Trophoblast cell (in vitro differentiated cells and primary cell): ENCODE data around the gene PXDC1.
"Not testable (repeated sequence)": the region's sequence is repeated elsewhere in the genome, so short reads cannot be mapped to it uniquely, and the experiment has no call there.

Source experiments
- DNase-seq, 2 donors: peaks; one replicate each; pipeline ENCODE4 v3.0.0-alpha.2; 2016
- H2AFZ ChIP-seq: 2 replicates; pipeline ENCODE4 v1.6.1; 2013; ENCODE audit warnings: low read length, moderate library complexity, mild to moderate bottlenecking; ENCODE audit not compliant: insufficient read depth, poor library complexity
- H2AK5ac ChIP-seq: 2 replicates; pipeline ENCODE4 v1.6.1; 2013; ENCODE audit warnings: mild to moderate bottlenecking, low read length
- H2BK120ac ChIP-seq: 2 replicates; pipeline ENCODE4 v1.6.1; 2013; ENCODE audit warnings: low read length, mild to moderate bottlenecking, moderate library complexity; ENCODE audit not compliant: insufficient read depth, poor library complexity
- H2BK12ac ChIP-seq: 2 replicates; pipeline ENCODE4 v1.6.1; 2013; ENCODE audit warnings: mild to moderate bottlenecking, low read length, moderate library complexity
- H2BK5ac ChIP-seq: 2 replicates; pipeline ENCODE4 v1.6.1; 2013; ENCODE audit warnings: low read length, low read depth, moderate library complexity, mild to moderate bottlenecking; ENCODE audit not compliant: poor library complexity
- H3K14ac ChIP-seq: 2 replicates; pipeline ENCODE4 v1.6.1; 2013; ENCODE audit warnings: mild to moderate bottlenecking, low read length
- H3K18ac ChIP-seq: 2 replicates; pipeline ENCODE4 v1.6.1; 2013; ENCODE audit warnings: mild to moderate bottlenecking, low read length
- H3K23ac ChIP-seq: 2 replicates; pipeline ENCODE4 v1.6.1; 2013; ENCODE audit warnings: low read length
- H3K27ac ChIP-seq: 2 replicates; pipeline ENCODE4 v1.5.1; 2013; ENCODE audit warnings: low read depth, mild to moderate bottlenecking, inconsistent platforms, low read length, moderate library complexity
- H3K27me3 ChIP-seq: 2 replicates; pipeline ENCODE4 v1.6.1; 2013; ENCODE audit warnings: inconsistent platforms, mild to moderate bottlenecking, low read length, moderate library complexity; ENCODE audit not compliant: insufficient read depth
- H3K36me3 ChIP-seq, 2 experiments: 1 replicate in 1 of 2; 2 replicates in 1 of 2; pipeline ENCODE4 v1.6.1; 2013; ENCODE audit warnings: low read length in 2 of 2, mild to moderate bottlenecking in 2 of 2, moderate library complexity in 1 of 2; ENCODE audit not compliant: insufficient read depth in 2 of 2, control insufficient read depth in 1 of 2
- H3K4ac ChIP-seq: 2 replicates; pipeline ENCODE4 v1.6.1; 2013; ENCODE audit warnings: low read depth, mild to moderate bottlenecking, low read length, moderate library complexity
- H3K4me1 ChIP-seq, 2 experiments: 1 replicate in 1 of 2; 2 replicates in 1 of 2; pipeline ENCODE4 v1.6.1; 2013; ENCODE audit warnings: low read length in 2 of 2, mild to moderate bottlenecking in 2 of 2, moderate library complexity in 1 of 2; ENCODE audit not compliant: insufficient read depth in 2 of 2, control insufficient read depth in 1 of 2
- H3K4me2 ChIP-seq: 2 replicates; pipeline ENCODE4 v1.6.1; 2013; ENCODE audit warnings: inconsistent platforms, mild to moderate bottlenecking, low read length, moderate library complexity
- H3K4me3 ChIP-seq: 2 replicates; pipeline ENCODE4 v1.5.1; 2013; ENCODE audit warnings: mild to moderate bottlenecking, low read depth, low read length, inconsistent platforms
- H3K79me1 ChIP-seq: one replicate; pipeline ENCODE4 v1.6.1; 2013; ENCODE audit warnings: low read length
- H3K79me2 ChIP-seq: 2 replicates; pipeline ENCODE4 v1.6.1; 2013; ENCODE audit warnings: low read length, mild to moderate bottlenecking; ENCODE audit not compliant: control insufficient read depth, insufficient read depth, poor library complexity
- H3K9ac ChIP-seq: 2 replicates; pipeline ENCODE4 v1.6.1; 2013; ENCODE audit warnings: mild to moderate bottlenecking, low read length
- H3K9me3 ChIP-seq: 2 replicates; pipeline ENCODE4 v1.6.1; 2013; ENCODE audit warnings: low read depth, mild to moderate bottlenecking, control low read depth, inconsistent platforms, low read length; ENCODE audit not compliant: insufficient read depth
- H4K12ac ChIP-seq: 2 replicates; pipeline ENCODE4 v1.6.1; 2013; ENCODE audit warnings: low read depth, mild to moderate bottlenecking, low read length, moderate library complexity
- H4K8ac ChIP-seq: 2 replicates; pipeline ENCODE4 v1.6.1; 2013; ENCODE audit warnings: low read depth, mild to moderate bottlenecking, low read length, moderate library complexity
- H4K91ac ChIP-seq: one replicate; pipeline ENCODE4 v1.6.1; 2013; ENCODE audit warnings: low read depth, mild to moderate bottlenecking, low read length, moderate library complexity
- WGBS: extraction: QIAGEN DNeasy Blood & Tissue Kit; methylation state at CpG from one replicate; pipeline ENCODE4 v1.1.7; 2013; ENCODE audit warnings: missing lambda C conversion rate; ENCODE audit not compliant: insufficient read length, insufficient coverage; ENCODE audit errors: extremely low coverage; 5-methylcytosine and 5-hydroxymethylcytosine counted together

PXDC1 gene

DNA sequence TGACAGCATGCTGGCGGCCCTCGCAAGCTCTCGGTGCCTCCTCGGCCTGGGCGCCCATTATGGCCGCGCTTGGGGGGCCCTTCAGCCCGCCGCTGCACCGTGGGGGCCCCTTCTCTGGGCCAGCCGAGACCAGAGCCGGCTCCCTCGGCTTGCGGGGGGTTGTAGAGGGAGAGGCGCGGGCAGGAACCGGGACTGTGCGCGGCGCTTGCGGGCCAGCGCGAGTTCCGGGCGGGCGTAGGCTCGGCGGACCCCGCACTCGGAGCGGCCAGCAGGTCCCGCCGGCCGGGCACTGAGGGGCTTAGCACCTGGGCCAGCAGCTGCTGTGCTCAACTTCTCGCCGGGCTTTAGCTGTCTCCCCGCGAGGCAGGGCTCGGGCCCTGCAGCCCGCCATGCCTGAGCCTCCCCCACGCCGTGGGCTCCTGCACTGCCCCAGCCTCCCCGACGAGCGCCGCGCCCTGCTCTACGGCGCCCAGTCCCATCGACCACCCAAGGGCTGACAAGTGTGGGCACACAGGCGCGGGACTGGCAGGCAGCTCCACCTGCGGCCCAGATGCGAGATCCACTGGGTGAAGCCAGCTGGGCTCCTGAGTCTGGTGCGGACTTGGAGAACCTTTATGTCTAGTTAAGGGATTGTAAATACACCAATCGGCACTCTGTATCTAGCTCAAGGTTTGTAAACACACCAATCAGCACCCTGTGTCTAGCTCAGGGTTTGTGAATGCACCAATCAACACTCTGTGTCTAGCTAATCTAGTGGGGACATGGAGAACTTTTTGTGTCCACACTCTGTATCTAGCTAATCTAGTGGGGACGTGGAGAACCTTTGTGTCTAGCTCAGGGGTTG lies 6.7 kb upstream of the PXDC1 start:
- Histone ChIP-seq H3K27ac (peak overlapping the region; percentile 74), H3K14ac (peak overlapping the region; percentile 8), H3K4me1 (peaks cover 6 to 10% of the 10 kb centered on the region in 2 experiments), H3K79me1 (peaks cover 10% of the 10 kb centered on the region), H4K91ac (peak overlapping the region; percentile 32)
- H3K27me3 ChIP-seq, H3K9ac ChIP-seq, H2AFZ ChIP-seq, H3K79me2 ChIP-seq, H4K12ac ChIP-seq, H3K23ac ChIP-seq, H3K9me3 ChIP-seq, H3K18ac ChIP-seq, H2BK12ac ChIP-seq, H3K4me3 ChIP-seq, H4K8ac ChIP-seq, H3K4ac ChIP-seq, H2AK5ac ChIP-seq, H3K4me2 ChIP-seq, H2BK120ac ChIP-seq, DNase-seq, H2BK5ac ChIP-seq, H3K36me3 ChIP-seq: not testable (repeated sequence)
- no CpG with 5 or more reads among the region's 57 CpGs for WGBS

DNA sequence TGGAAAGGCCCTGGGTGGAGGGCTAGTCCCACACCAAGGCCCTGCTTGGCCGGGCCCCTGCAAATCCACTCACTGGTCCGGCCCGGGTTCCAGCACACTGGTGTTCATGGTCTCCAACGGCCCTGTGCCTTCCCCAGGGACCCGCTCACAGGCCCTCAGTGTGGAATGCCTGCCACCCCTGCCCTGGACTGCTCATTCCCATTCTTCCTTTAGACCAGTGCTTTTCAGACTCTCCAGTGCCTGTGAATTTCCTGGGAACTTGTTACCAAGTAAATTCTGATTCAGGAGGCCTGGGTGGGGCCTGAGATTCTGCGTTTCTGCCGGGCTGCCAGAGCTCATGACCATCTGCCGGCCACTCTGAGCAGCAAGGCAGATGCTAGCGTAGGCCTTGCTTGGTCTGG lies 5.7 kb upstream of the PXDC1 start:
- Histone ChIP-seq H4K12ac (no peak overlapping the region), H2BK12ac (peak overlapping the region; percentile 59), H2BK5ac (peak overlapping the region; percentile 5), H3K79me2 (peaks cover under 1% of the 10 kb centered on the region), H3K4me2 (no peak overlapping the region), H3K9me3 (no peaks in the 10 kb centered on the region), H2BK120ac (peak overlapping the region; percentile 48), H2AK5ac (peak overlapping the region; percentile 23), H3K18ac (peak overlapping the region; percentile 28), H4K91ac (peak overlapping the region; percentile 53), H4K8ac (peak overlapping the region; percentile 12), H3K9ac (no peak overlapping the region), H3K27ac (peak overlapping the region; percentile 74), H3K23ac (no peak overlapping the region), H3K4ac (no peak overlapping the region), H3K36me3 (no peaks in the 10 kb centered on the region), H3K4me1 (peaks cover 8 to 19% of the 10 kb centered on the region in 2 experiments), H3K14ac (peak overlapping the region; percentile 10), H2AFZ (no peak overlapping the region), H3K4me3 (no peak overlapping the region), H3K79me1 (peaks cover 15% of the 10 kb centered on the region), H3K27me3 (no peaks in the 10 kb centered on the region)
- WGBS: no CpG with 5 or more reads among the region's 9 CpGs
- no peak for DNase-seq

- peaks cover 4% of the 10 kb centered on the region for H3K79me2 ChIP-seq
- peak overlapping the region; percentile 71 for H4K91ac ChIP-seq
- H2BK5ac ChIP-seq: peak overlapping the region; percentile 60
- H2BK120ac ChIP-seq: no peak overlapping the region
- H2BK12ac ChIP-seq: no peak overlapping the region
- no peaks in the 10 kb centered on the region for H3K27me3 ChIP-seq
- no peaks in the 10 kb centered on the region for H3K9me3 ChIP-seq
- peak overlapping the region; percentile 19 for H3K4me2 ChIP-seq
- H3K4me1 ChIP-seq: peaks cover 8 to 20% of the 10 kb centered on the region in 2 experiments
- H3K27ac ChIP-seq: peak overlapping the region; percentile 61
- no CpG with 5 or more reads among the region's 3 CpGs for WGBS
- no peak overlapping the region for H3K18ac ChIP-seq
- no peak for DNase-seq
- H2AFZ ChIP-seq: no peak overlapping the region
- no peak overlapping the region for H3K9ac ChIP-seq
- no peak overlapping the region for H3K14ac ChIP-seq
- H3K79me1 ChIP-seq: peaks cover 20% of the 10 kb centered on the region
- no peak overlapping the region for H3K4ac ChIP-seq
- H3K23ac ChIP-seq: no peak overlapping the region
- H3K4me3 ChIP-seq: no peak overlapping the region
- no peak overlapping the region for H4K12ac ChIP-seq
- H3K36me3 ChIP-seq: no peaks in the 10 kb centered on the region
- no peak overlapping the region for H2AK5ac ChIP-seq
- H4K8ac ChIP-seq: peak overlapping the region; percentile 48
These were observed 5.0 kb upstream of the PXDC1 start for GRCh38 chr6:3756546-3756945.

DNA sequence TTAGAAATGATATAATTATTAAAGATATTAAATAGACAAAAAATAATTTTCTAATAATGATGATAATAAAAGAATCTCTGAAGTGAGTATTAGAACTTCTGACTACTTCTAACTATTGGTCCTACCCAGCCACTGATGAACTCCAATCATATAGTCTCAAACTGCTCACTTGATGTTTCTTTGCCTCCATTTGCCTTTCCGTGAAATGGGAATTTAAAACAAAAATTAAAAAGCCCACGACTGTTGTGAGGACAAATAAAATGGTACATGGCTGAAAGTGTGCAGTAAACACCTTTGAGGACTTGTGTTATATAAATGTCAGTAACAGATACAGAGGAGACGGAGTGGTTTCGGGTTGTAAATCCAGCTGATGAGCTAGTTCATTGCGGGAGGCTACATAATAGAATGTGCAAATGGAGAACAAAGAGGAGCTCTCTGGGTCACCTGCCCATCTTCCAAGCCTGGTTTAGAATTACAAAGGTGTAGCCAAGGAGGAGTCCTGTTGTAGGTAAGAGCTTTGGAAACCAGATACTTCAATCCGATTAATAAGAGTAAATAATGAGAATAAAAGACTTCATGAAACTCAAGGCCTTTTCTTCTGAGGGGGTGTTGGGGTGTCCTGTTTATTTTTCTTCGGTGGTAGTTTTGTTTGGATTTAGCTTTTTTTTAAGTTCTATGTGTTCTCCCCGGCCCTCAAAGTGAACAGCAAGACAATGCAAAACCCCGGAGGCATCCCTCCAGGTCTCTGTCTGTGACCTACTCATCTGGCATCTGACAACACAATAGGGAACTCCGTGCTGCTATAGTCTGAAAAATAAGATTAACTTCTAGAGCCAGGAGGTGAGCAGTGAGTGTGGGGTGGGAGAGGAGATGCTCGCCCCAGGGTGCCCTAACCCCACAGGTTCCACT lies 4.4 kb upstream of the PXDC1 start:
- H3K4me3 ChIP-seq: no peak overlapping the region
- no peak overlapping the region for H2BK120ac ChIP-seq
- H4K8ac ChIP-seq: no peak overlapping the region
- H3K79me2 ChIP-seq: peaks cover 11% of the 10 kb centered on the region
- peaks cover 27% of the 10 kb centered on the region for H3K79me1 ChIP-seq
- H3K9ac ChIP-seq: no peak overlapping the region
- no peaks in the 10 kb centered on the region for H3K9me3 ChIP-seq
- H4K91ac ChIP-seq: no peak overlapping the region
- no peak overlapping the region for H3K4ac ChIP-seq
- no peaks in the 10 kb centered on the region for H3K36me3 ChIP-seq
- no peak overlapping the region for H3K23ac ChIP-seq
- no peak overlapping the region for H3K14ac ChIP-seq
- peak; percentile 84 to 90 for DNase-seq
- no peak overlapping the region for H2AK5ac ChIP-seq
- H4K12ac ChIP-seq: no peak overlapping the region
- H3K18ac ChIP-seq: no peak overlapping the region
- peaks cover 8 to 20% of the 10 kb centered on the region in 2 experiments for H3K4me1 ChIP-seq
- no peaks in the 10 kb centered on the region for H3K27me3 ChIP-seq
- H2AFZ ChIP-seq: no peak overlapping the region
- no peak overlapping the region for H2BK5ac ChIP-seq
- no peak overlapping the region for H2BK12ac ChIP-seq
- H3K27ac ChIP-seq: peak overlapping the region; percentile 61
- no CpG with 5 or more reads among the region's 11 CpGs for WGBS
- peak overlapping the region; percentile 30 for H3K4me2 ChIP-seq
